ENCODE results near the gene OR13C5. TPM values are rescaled to one million over a fixed set of nuclear protein-coding genes. Genes with fewer than 3 reads are reported as not detected.

Gene OR13C5
- total RNA-seq, 1 experiment from 2014 or later: not detected

GRCh38 chr9:104611213-104611612 is 12.0 kb upstream of the OR13C5 start:
- ChIA-PET POLR2A (no interaction called here), CTCF (no interaction called here)
- Histone ChIP-seq H3K36me3 (ENCODE audit: control insufficient read depth, insufficient read depth, low read length) (no peaks in the 10 kb centered on the region), H3K27me3 (ENCODE audit: control insufficient read depth, insufficient read depth, low read length) (no peaks in the 10 kb centered on the region), H3K9me3 (ENCODE audit: control insufficient read depth, insufficient read depth, low read depth, low read length) (no peaks in the 10 kb centered on the region), H3K4me1 (ENCODE audit: control insufficient read depth, insufficient read depth, low read length) (no peaks in the 10 kb centered on the region), H3K4me3 (ENCODE audit: low read depth in 2 of 2, low read length in 2 of 2) (no peak overlapping the region), H3K27ac (ENCODE audit: low read length) (no peak overlapping the region)
- BruUV-seq (replicated peaks): no TSS peak
- no peak for DNase-seq (ENCODE audit: low read depth, low spot score)
- ATAC-seq: no peak
- no peak for TF ChIP-seq REST (IDR thresholded peaks at IDR 0.05; ENCODE audit: insufficient read depth in 1 of 2, low read depth in 2 of 2, low read length in 1 of 2)
- no peak for TF ChIP-seq CTCF (IDR thresholded peaks at IDR 0.05)
- no peak for TF ChIP-seq SIN3A (IDR thresholded peaks at IDR 0.05; ENCODE audit: borderline replicate concordance, insufficient read depth, low read depth, low read length)
- TF ChIP-seq TCF7L2 (IDR thresholded peaks at IDR 0.05; ENCODE audit: low read depth, low read length): no peak
- no peak for TF ChIP-seq POLR2AphosphoS5 (IDR thresholded peaks at IDR 0.05; ENCODE audit: low read depth, low read length)
- intact Hi-C loops (cut with micrococcal nuclease; ENCODE audit: unreplicated experiment) (no loop called here), in situ Hi-C loops (cut with HindIII; ENCODE audit: low pct_unique_long_range_greater_than_20kb, low sequenced_read_pairs) (no loop called here)

GRCh38 chr9:104608336-104608735 is 9.1 kb upstream of the OR13C5 start:
- Histone ChIP-seq H3K36me3 (ENCODE audit: control insufficient read depth, insufficient read depth, low read length) (no peaks in the 10 kb centered on the region), H3K4me3 (ENCODE audit: low read depth in 2 of 2, low read length in 2 of 2) (no peak overlapping the region), H3K27ac (ENCODE audit: low read length) (no peak overlapping the region), H3K9me3 (ENCODE audit: control insufficient read depth, insufficient read depth, low read depth, low read length) (no peaks in the 10 kb centered on the region), H3K4me1 (ENCODE audit: control insufficient read depth, insufficient read depth, low read length) (no peaks in the 10 kb centered on the region), H3K27me3 (ENCODE audit: control insufficient read depth, insufficient read depth, low read length) (no peaks in the 10 kb centered on the region)
- ChIA-PET POLR2A (no interaction called here), CTCF (no interaction called here)
- DNase-seq (ENCODE audit: low read depth, low spot score) (no peak), ATAC-seq (no peak)
- TF ChIP-seq POLR2AphosphoS5 (IDR thresholded peaks at IDR 0.05; ENCODE audit: low read depth, low read length): no peak
- no peak for TF ChIP-seq TCF7L2 (IDR thresholded peaks at IDR 0.05; ENCODE audit: low read depth, low read length)
- no peak for TF ChIP-seq REST (IDR thresholded peaks at IDR 0.05; ENCODE audit: insufficient read depth in 1 of 2, low read depth in 2 of 2, low read length in 1 of 2)
- no peak for TF ChIP-seq SIN3A (IDR thresholded peaks at IDR 0.05; ENCODE audit: borderline replicate concordance, insufficient read depth, low read depth, low read length)
- 0 out of 2 replicates have a peak, but pooled peaks have one; percentile 5 for TF ChIP-seq CTCF (IDR thresholded peaks at IDR 0.05)
- no TSS peak for BruUV-seq (replicated peaks)
- intact Hi-C loops (cut with micrococcal nuclease; ENCODE audit: unreplicated experiment): no loop called here
- in situ Hi-C loops (cut with HindIII; ENCODE audit: low pct_unique_long_range_greater_than_20kb, low sequenced_read_pairs): no loop called here

Data from Panc1 (cell line).